ENCODE data around the gene KIAA1549.

The KIAA1549 gene

DNA sequence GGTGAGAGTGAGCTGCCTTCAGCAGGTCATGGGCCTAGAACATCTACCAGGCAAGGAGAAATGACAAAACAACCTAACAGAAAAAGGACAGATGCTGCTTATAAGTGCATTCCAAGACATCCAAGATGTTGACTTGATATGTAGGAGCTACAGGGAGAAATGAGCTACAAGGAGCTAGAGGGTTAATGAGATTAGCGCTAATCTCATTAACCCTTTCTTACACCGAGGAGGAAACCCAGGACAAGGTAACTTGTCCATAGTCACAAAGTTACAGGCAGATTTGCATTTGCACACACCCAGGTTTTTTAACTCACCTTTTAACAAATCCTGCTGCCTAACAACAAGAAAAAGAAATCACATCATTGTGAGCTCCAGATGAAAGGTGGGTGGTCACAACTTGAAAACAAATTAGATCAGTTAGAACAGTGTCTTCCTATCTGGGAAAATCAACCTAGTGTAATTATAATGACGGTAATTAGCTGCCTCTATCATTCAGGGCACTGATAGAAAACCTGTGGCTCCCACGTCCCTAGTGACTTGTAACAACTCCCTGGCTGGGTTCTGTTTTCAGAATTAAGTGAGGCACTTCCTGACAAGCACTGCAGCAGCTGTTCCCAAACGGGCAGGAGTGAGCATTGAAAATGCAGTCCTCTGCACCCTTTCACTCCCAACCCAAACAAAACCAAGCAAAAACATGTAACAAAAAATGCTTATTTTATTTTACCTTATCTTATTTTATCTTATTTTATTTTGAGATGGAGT is 5.7 kb downstream of the KIAA1549 start:
- no peak for DNase-seq (ENCODE audit: low read depth)

DNA sequence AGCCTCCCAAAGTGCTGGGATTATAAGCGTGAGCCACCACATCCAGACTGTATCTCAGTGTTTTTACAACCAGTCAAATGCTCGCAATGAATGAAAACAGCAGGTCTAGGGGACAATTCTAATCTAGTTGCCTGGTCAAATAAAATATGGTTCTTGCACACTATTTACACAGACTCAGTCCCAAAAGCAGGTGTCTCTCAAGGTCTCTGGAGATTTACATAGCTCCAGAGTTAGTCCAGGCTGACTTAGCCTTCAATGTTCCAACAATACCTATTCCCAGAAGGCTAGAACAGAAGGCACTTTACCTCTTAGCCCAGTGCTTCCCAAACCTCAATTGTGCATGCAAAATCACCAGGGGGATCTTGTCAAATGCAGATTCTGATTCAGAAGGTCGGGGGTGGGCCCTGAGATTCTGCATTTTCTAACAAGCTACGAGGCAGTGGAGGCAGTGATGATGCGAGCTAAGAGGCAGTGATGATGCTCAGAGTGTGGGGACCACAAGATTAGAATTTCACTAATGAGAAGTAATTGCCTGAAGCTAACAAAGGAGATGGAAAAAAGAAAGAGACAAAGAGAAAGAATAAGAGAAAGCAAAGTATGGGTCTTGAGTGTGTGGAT is 6.4 kb downstream of the KIAA1549 start:
- no peak for DNase-seq (ENCODE audit: low read depth)

DNA sequence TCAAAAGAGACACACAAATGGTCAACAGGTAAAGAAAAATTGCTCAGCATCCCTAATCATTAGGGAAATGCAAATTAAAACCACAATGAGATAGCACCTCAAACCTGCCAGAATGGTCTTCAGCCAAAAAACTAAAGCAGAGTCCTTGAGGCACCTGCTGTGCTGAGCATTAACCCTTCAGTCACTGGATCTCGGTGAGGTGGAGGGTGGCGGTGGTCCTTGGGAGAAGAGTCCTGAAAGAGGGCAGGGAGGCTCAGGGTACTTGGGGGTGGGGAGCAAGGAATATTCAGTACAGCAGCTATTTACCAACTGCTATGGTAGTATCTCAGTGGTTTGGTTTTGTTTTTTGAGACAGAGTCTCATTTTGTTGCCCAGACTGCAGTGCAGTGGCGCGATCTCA is 7.1 kb downstream of the KIAA1549 start:
- DNase-seq (ENCODE audit: low read depth): no peak

DNA sequence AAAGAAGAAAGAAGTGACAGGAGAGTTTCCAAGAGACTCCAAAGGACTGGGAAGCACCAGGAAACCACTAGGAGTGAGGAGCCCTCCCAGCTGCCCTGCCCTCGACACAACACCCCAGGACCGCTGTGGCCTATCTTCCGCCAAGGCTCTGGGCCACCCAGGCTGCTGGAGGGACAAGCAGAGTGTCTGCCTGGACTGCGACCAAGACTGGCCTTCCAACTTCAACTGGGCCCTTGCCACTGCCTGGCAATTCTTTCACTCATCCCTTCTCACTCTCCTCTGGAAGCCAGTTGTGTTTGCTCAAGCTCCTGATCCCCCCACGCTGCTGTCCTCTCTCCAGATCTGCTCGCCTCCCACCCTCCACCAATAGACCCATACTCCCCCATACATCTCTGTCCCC is 10.2 kb downstream of the KIAA1549 start:
- DNase-seq (ENCODE audit: low read depth): no peak

DNA sequence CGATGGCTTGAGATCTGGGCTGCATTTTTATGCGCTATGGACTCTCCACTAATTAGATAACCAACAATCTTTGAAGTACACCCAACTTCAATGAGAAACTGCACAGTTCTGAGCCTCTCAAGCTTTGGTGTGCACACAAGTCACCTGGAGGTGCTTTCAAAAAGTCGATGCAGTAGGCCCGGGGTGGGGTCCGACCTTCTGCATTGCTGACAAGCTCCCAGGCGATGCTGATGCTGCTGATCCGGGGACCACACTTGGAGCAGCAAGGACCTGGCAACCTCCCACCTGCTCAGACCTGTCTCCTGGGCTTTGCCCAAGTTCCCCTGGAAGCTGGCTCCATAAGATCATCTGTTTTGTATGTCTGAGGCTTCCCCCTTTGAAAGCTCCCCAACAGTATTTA is 10.7 kb downstream of the KIAA1549 start:
- no peak for DNase-seq (ENCODE audit: low read depth)

DNA sequence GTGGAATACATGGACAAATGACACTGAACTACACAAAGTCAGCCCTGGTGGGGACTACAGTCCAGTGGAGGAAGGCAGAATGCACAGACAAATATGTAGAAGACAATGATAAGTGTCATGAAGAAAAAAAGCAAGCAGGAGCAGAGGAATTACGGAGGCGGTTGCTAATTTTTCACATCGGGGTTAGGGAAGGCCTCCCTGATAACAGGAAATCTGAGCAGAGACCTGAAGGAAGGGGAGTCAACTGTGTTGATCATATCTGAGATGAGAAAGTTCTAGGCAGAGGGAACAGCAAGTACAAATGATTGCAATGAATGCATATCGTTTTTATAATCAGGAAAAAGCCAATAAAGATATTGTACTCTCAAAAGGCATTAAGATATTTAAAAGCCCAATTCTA is 14.0 kb downstream of the KIAA1549 start:
- DNase-seq (ENCODE audit: low read depth): no peak

DNA sequence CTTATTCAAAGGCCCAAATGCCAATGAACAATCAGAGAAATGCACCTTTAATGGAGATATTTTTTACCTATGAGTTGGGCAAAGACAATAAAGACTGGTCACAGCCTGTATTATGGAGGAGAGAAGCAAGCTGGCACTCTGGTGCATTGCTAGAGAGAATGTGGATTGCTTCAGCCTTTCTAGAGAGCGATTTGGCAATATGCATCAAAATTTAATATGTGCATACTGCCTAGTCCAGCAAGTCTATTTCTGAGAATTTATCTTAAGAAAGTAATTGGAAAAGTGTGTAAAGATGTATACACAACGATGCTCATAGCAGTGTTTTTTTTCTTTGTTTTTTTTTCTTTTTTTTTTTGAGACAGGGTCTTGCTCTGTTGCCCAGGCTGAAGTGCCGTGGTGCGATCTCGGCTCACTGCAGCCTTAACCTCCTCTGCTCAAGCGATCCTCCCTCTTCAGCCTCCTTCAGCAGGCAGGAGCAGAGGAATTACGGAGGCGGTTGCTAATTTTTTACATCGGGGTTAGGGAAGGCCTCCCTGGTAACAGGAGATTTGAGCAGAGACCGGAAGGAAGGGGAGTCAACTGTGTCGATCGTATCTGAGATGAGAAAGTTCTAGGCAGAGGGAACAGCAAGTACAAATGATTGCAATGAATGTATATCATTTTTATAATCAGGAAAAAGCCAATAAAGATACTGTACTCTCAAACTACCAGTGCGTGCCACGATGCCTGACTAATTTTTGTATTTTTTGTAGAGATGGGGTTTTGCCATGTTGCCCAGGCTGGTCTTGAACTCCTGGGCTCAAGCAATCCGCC is 16.4 kb downstream of the KIAA1549 start:
- DNase-seq (ENCODE audit: low read depth): no peak

DNA sequence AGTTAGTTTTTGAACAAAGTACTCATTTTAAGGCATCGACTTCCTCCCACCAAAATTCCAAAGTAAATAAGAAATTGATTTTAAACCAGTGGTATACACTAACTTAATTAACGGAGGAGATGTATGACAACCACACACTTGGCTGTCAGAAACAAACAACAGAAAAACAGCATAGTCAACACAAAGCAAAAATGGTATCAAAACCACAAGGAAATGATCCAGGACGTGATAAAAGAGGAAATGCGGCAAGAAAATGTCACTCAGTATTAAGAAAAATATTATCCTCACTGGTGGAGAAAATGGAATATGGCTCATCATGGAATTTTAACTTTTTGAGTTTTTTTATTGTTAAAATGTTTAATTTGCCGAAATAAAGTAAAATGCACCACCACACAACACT is 17.5 kb downstream of the KIAA1549 start:
- DNase-seq (ENCODE audit: low read depth): no peak

DNA sequence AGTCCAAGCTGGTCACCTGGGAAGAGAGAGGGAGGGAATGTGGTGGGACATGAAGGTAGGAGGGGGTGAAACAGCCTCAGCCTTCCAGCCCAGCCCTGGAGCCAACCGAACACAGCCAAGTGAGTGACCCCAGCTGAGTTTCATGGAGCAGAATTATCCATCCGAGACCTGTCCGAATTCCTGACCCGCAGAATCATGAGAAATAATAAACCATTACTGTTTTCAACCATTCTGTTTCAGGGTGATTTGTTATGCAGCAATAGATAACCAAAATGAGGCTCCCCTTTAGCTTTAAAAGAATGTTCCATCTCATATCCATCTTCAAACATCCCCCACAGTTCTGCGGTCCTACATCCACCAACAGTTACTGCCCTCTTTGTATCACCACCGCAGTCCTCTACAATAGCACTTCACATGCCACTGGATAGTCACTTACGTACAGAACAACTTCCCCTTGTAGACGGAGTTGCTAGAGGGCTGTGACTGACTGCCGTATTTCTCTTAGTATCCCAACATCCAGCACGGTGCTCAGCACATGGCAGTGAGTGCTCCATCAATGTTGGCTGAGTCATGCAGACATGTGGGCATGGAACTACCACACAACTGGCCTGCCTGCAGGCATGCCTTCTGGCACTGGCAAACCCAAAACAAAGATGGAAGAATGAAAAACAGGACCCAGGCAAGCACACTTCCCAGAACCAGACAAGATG is 18.5 kb downstream of the KIAA1549 start:
- no peak for DNase-seq (ENCODE audit: low read depth)

DNA sequence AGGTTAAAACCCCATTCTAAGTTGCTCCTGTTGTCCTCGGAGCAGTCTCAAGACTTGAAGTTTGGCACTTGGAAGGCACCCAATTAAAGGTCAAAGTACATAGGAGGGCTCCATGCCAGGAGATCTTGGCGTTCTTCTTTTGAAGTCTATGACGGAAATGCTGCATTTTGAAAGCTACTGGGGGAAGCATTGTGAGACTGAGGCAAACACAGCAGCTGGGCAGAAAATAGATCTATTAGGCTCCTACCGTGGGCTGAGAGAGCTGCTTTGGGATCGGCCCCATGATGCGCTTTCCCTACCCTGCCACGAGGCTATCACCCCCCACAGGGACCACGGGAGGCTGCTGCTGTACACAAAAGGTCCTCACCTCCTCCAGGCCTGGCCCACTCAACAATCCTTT is 20.0 kb downstream of the KIAA1549 start:
- no peak for DNase-seq (ENCODE audit: low read depth)

DNA sequence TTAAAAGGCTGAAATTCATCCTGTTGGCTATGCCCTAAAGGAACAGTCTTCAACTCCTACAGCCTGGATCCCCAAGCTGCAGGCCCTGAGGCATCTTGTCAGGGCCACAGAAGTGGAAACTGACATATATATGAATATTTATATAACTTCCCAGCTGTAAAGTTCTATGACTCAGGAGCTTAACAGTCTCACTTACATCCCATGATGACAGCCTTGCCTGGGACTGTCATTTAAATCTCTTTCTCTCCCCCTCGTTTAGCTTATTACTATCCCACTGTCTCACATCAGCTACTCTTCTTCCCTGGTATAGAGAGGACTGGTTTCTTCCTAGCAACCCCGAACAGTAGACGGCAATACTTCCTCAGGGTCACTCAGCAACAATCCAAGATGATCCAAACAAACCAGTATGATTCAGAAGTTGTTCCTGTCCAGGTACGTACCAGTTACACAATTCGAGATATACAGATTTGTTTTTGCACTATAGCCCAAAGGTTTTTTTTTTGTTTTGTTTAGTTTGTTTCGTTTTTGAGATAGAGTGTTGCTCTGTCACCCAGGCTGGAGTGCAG is 22.7 kb downstream of the KIAA1549 start:
- DNase-seq (ENCODE audit: low read depth): peak; percentile 31

DNA sequence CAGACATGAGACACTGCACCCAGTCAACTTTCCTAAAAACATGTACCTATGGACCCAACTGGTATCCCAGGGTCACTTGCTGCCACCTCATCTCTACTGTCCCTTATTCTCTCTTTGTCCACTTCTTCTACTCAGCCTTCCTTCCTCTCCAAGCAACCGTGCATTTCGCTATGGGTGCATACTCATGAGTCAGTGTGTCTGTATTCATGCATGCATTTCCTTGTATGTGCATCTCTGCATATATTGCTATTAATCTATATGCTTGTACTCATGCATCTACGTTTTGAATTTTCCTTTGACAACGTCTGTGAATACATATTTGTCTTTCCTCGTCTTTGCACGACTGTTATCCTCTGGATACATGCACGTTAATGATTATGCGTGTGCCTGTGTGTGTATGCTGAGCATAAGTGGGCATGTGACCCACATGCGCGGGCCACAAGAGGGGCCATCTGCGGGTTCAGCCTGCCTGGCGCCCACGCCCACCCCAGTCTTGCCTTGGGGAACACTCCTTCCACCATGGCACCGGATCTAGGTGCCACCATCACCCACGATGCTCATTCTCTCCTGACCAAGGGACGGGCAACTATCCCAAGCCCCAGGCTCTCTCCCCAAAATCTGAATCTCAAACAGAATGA is 23.3 kb downstream of the KIAA1549 start:
- DNase-seq (ENCODE audit: low read depth): no peak

DNA sequence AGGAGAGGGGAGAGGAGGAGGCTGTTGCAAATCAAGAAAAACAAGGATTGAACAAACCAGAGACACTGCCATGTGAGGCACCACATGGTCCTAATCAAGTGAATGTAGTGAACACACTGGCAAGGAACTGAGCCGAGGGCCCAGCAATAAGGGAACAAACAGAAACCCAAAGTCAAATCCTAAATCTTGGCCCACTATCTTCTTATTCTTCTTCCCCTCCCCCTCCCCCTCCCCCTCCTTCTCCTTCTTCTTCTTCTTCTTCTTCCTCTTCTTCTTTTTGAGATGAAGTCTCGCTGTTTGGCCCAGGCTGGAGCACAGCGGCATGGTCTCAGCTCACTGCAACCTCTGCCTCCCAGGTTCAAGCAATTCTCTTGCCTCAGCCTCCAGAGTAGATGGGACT is 24.0 kb downstream of the KIAA1549 start:
- no peak for DNase-seq (ENCODE audit: low read depth)

DNA sequence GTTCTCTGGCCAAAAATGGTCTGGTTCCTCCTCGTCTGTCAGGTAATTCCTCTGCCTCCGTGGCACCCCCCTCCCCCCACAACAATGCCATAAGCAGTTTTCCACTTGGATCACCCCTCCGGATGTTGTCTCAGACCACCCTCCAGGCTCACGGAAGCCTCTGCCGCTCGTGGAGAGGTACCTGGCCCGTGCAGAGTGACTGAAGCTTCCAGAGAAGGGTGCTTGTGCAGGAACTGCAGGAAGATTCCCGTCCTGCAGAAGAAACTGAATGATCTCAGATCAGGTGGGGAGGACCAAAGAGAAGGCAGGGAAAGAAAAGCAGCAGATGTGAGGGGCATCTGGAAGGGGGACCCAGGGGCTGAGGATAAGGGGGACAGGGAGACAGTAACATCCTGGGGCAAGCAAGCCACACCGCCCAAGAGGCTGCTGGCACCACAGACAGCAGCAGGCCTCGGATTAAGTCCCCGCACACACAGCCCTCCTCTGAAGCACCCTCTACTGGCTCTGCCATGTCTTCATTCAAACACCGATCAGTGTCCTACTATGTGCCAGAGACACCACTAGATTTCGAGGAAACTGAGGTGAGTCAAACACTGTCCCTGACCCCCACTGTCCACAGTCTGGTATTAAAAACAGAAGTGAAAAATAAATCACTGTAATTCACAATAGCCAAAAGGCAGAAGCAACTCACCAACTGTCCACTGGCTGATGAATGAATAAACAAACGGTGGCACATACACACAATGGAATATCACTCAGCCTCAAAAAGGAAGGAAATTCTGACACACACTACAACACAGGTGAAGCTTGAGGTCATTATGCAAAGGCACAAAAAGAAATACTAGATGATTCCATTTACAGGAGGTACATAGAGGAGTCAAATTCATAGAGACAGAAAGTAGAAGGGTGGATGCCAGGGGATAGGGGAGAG is 26.4 kb downstream of the KIAA1549 start:
- DNase-seq (ENCODE audit: low read depth): no peak

DNA sequence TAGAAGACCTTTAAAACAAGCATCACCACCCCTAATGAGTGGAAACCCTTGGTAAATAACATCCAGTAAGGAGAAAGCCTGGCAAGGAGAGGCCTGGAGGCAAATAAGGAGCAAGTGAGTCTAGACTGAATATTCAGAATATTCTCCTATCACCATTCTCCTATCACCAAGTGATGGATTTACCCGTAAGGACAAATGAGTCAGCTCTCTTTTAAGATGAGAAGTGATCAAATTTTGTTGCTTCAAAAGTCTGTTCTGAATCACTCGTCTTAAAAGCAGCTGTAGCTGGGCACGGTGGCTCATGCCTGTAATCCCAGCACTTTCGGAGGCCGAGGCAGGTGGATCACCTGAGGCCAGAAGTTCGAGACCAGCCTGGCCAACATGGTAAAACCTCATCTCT is 28.4 kb downstream of the KIAA1549 start:
- no peak for DNase-seq (ENCODE audit: low read depth)

DNA sequence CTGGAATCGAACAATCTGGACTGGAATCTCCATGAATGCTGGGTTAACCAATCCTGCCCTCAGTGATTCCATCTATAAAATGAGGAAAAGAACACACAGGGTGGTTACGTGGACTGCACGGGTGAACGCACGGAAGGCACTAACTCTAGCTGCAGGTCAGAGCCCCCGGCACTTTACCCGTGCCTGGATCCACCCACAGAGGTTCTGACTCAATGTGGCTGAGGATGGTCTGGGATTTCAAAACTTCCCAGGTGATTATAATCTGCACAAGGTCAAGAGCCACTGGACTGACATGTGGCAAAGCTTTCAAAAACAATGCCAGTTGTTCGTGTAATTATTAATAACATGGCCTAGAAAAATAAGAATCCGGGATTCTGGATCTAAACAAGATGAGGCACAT is 29.2 kb downstream of the KIAA1549 start:
- no peak for DNase-seq (ENCODE audit: low read depth)

DNA sequence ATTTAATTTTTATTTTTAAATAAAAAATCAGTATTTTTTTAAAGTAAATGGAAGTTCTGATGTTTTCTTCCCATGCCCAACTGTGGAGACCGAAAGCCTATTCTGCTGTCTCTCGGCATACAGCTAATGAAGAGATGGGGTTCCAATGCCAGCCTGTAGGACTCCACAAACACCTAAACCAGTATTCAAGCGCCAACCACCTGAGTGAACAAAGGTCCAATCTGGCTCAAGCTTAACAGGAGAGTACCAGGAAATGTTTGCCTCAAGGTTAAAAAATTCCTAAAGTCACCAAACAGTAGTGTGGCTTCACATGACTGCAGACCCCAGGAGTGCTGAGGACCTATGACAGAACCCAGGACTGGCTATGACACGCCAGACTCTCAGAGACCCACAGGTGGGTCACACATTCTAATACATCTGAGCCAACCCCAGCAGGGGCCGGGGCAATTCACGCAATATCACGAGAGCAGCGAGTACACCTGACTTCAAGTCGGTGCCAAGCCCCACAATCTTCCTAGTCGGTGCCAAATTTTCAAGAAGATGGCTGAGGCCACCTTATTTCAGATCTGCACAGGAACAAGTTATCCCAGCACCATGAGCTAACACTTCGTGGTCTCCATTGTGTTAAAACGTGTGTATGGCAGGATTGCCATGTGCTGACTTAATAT is 31.6 kb downstream of the KIAA1549 start:
- no peak for DNase-seq (ENCODE audit: low read depth)

DNA sequence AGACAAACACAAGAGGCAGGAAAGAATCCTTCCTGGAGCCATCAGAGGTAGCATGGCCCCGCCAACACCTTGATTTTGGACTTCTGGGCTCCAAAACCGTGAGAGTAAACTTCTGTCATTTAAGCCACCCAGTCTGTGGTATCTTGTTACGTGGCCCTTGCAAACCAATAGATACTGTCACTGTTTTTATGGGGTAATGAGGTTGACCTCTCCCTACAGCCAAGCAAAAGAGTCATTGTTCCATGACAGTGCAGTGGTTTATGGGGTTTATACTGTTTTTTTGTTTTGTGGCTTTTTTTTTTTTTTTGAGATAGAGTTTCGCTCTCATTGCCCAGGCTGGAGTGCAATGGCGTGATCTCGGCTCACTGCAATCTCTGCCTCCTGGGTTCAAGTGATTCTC is 32.8 kb downstream of the KIAA1549 start:
- DNase-seq (ENCODE audit: low read depth): no peak

DNA sequence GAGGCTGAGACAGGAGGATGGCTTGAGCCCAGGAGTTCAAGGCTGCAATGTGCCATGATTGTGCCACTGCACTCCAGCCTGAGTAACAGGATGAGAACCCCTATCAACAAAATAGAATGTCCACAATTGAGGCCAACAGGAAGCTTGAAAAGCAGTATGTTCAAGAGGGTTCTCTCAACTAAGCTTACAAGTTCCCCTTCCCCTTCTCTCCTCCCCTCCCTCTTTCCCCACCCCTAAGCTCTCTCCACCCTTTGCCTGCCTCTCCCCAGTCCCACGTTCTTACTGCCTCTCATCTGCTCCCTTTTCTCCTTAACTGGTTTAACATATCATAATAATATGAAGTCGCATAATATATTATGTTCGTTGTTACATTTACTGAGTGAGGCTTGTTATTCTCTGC is 35.4 kb downstream of the KIAA1549 start:
- DNase-seq (ENCODE audit: low read depth): no peak

DNA sequence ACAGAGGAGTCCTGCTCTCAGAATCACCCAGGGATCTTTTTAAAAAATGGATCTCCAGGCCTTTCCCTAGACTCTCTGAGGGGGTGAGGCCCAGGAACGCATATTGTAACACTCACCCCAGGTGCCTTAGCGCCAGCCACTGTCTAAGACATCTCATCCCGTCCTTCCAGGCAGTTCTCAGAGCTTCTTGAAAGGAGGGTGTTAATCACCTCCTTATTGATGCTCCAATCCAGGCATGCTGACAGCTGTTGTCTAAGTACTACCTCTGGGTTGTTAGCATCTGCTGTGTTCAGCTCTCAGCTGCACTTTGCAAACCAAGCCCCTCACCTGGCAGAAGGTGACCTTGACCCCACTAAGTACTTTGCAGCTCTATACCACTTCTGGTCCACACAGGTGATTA is 36.0 kb downstream of the KIAA1549 start:
- no peak for DNase-seq (ENCODE audit: low read depth)

Data from EH (cell line).